K562 (cell line): ENCODE data around the gene SLC20A1. TPM values are rescaled to one million over a fixed set of nuclear protein-coding genes. Genes with fewer than 3 reads are reported as not detected.

Experiments used
- BACH1 ChIP-seq: fragments of 200-800 bp; sonication (Bioruptor generic); IDR thresholded peaks from 2 replicates; pipeline ENCODE4 v1.6.1; 2016; ENCODE audit warnings: missing genetic modification characterization, missing compliant biosample characterization
- CBFA2T3 ChIP-seq: fragments of 450-650 bp; IDR thresholded peaks from 2 replicates; pipeline ENCODE4 v1.6.1; 2017
- ETS1 ChIP-seq: conservative IDR thresholded peaks from 2 replicates; pipeline ENCODE4 v1.6.1; 2011; ENCODE audit warnings: low read depth, mild to moderate bottlenecking, low read length; ENCODE audit not compliant: control insufficient read depth
- GATA2 ChIP-seq: sonication (generic); formaldehyde crosslinking; IDR thresholded peaks from 2 replicates; pipeline ENCODE4 v1.4.0; 2020; ENCODE audit warnings: mild to moderate bottlenecking, missing genetic modification reagents
- HDAC6 ChIP-seq: IDR thresholded peaks from 2 replicates; pipeline ENCODE4 v1.6.1; 2012; ENCODE audit warnings: low read depth, mild to moderate bottlenecking, control low read depth, inconsistent platforms, low read length, moderate library complexity
- JUNB ChIP-seq: fragments of 450-650 bp; formaldehyde crosslinking; conservative IDR thresholded peaks from 2 replicates; pipeline ENCODE4 v1.4.0; 2020; ENCODE audit warnings: mild to moderate bottlenecking
- LEF1 ChIP-seq: fragments of 450-650 bp; IDR thresholded peaks from 2 replicates; pipeline ENCODE4 v1.6.1; 2016; ENCODE audit warnings: mild to moderate bottlenecking
- SIN3B ChIP-seq: fragments of 450-650 bp; IDR thresholded peaks from 2 replicates; pipeline ENCODE4 v1.6.1; 2017; ENCODE audit warnings: low read depth, mild to moderate bottlenecking, moderate library complexity
- SOX6 ChIP-seq: fragments of 450-650 bp; IDR thresholded peaks from 2 replicates; pipeline ENCODE4 v1.6.1; 2014; ENCODE audit warnings: mild to moderate bottlenecking
- STAT5A ChIP-seq: IDR thresholded peaks from 2 replicates; pipeline ENCODE4 v1.6.1; 2012; ENCODE audit warnings: low read length, inconsistent platforms, borderline replicate concordance
- TCF3 ChIP-seq: sonication (generic); formaldehyde crosslinking; IDR thresholded peaks from 2 replicates; pipeline ENCODE4 v1.4.0; 2020; ENCODE audit warnings: mild to moderate bottlenecking, missing genetic modification reagents
- TRIM24 ChIP-seq, 2 experiments: fragments of 450-650 bp; IDR thresholded peaks; 2 replicates each; pipeline ENCODE4 v1.6.1; 2016
- ZFP91 ChIP-seq: sonication (generic); formaldehyde crosslinking; IDR thresholded peaks from 2 replicates; pipeline ENCODE4 v1.8.0; 2022; ENCODE audit warnings: mild to moderate bottlenecking, missing genetic modification reagents
- ZNF224 ChIP-seq: sonication (generic); formaldehyde crosslinking; IDR thresholded peaks from 2 replicates; pipeline ENCODE4 v1.8.0; 2022; ENCODE audit warnings: mild to moderate bottlenecking, missing genetic modification reagents
- ZNF407 ChIP-seq: fragments of 450-650 bp; IDR thresholded peaks from 2 replicates; pipeline ENCODE4 v1.6.1; 2016; ENCODE audit warnings: low read depth
- ZNF507 ChIP-seq: conservative IDR thresholded peaks from 2 replicates; pipeline ENCODE4 v1.6.1; 2017; ENCODE audit warnings: missing genetic modification characterization, missing compliant biosample characterization
- ZNF551 ChIP-seq: fragments of 250-450 bp; sonication (Bioruptor Pico); IDR thresholded peaks from 2 replicates; pipeline ENCODE4 v1.5.0; 2021; ENCODE audit warnings: mild to moderate bottlenecking, moderate library complexity
- ZNF561 ChIP-seq: fragments of 450-650 bp; formaldehyde crosslinking; conservative IDR thresholded peaks from 2 replicates; pipeline ENCODE4 v1.4.0; 2020; ENCODE audit warnings: mild to moderate bottlenecking, moderate library complexity
- ZNF778 ChIP-seq: fragments of 450-650 bp; formaldehyde crosslinking; IDR thresholded peaks from 2 replicates; pipeline ENCODE4 v1.4.0; 2020; ENCODE audit warnings: mild to moderate bottlenecking, moderate library complexity
- polyA plus RNA-seq, 8 experiments: library from polyadenylated mRNA; depleted of rRNA in 4 of 8; stranded (reverse) in 5 of 8; unstranded in 3 of 8; fragments of >200 nt; fragmentation: Nextera tagmentation in 2 of 8; fragmentation: Illumina TruSeq in 1 of 8; extraction: Ambion mirVana in 2 of 8; extraction: Trizol in 1 of 8; gene quantifications; 2 replicates each; pipeline versions ENCODE4 v1.2.1 to v1.2.3, GENCODE V29; 2011 to 2014; ENCODE audit warnings: inconsistent platforms in 1 of 8, missing spikeins in 1 of 8
- total RNA-seq, 7 experiments: library from RNA; depleted of rRNA in 6 of 7; stranded (reverse); fragments of >200 nt in 6 of 7; fragmentation: Illumina TruSeq in 2 of 7; extraction: Trizol in 2 of 7; gene quantifications; 2 replicates each; pipeline versions ENCODE4 v1.2.1 to v1.2.3, GENCODE V29; 2011 to 2021; ENCODE audit warnings: low replicate concordance in 1 of 7

Gene SLC20A1
- total and polyA plus RNA-seq, 9 of the 15 experiments (the other 6 are each of a cell fraction or from before 2014, with no cell fraction given): 53.8 to 150 (median 74.7) TPM

- TF ChIP-seq BACH1 (tag) (no peak), HDAC6 (no peak), ETS1 (0 out of 2 replicates have a peak, but pooled peaks have one; percentile 31), LEF1 (peak; percentile 40; the same call in 1 of the 2 replicates), GATA2 (CRISPR knock-in tag) (no peak), ZNF778 (CRISPR knock-in tag) (no peak), JUNB (CRISPR knock-in tag) (no peak), CBFA2T3 (peak; percentile 74), TCF3 (CRISPR knock-in tag) (peak; percentile 62), STAT5A (no peak), ZFP91 (CRISPR knock-in tag) (no peak), TRIM24 (IDR thresholded peaks at IDR 0.05) (no peak; a peak in 1 of 4 replicates), SOX6 (peak; percentile 27; the same call in 1 of the 2 replicates), ZNF407 (no peak), ZNF224 (CRISPR knock-in tag) (no peak), ZNF551 (no peak), ZNF507 (tag) (no peak), ZNF561 (CRISPR knock-in tag) (no peak), SIN3B (no peak)
Measured at GRCh38 chr2:112686348-112687217, 40.8 kb downstream of the SLC20A1 start (continued).
